ENCODE results near the gene GTF2IRD2.
"Not testable (repeated sequence)": the region's sequence is repeated elsewhere in the genome, so short reads cannot be mapped to it uniquely, and the experiment has no call there.

Gene GTF2IRD2

GRCh38 chr7:74850833-74851721 lies at the start of gene GTF2IRD2:
Gene GTF2IRD2 (minus strand): TSS chr7:74851605. CDS start chr7:74836378, 15,227 bp downstream.
- DNase-seq, result not testable (repeated sequence)

- peak; percentile 64 for DNase-seq
Measured at GRCh38 chr7:74890158-74891123, 39.0 kb upstream of the GTF2IRD2 start.

GRCh38 chr7:74889518-74890129 lies 38.2 kb upstream of the GTF2IRD2 start:
- DNase-seq, result not testable (repeated sequence)

GRCh38 chr7:74885295-74885694 lies 33.9 kb upstream of the GTF2IRD2 start:
- DNase-seq, result not testable (repeated sequence)

GRCh38 chr7:74882110-74882509 lies 30.7 kb upstream of the GTF2IRD2 start:
- not testable (repeated sequence) for DNase-seq

- not testable (repeated sequence) for DNase-seq
Measured at GRCh38 chr7:74874748-74875512, 23.5 kb upstream of the GTF2IRD2 start.

GRCh38 chr7:74874104-74874747 lies 22.8 kb upstream of the GTF2IRD2 start:
- DNase-seq, result not testable (repeated sequence)

GRCh38 chr7:74872542-74872941 lies 21.1 kb upstream of the GTF2IRD2 start:
- DNase-seq, result not testable (repeated sequence)

- DNase-seq, result not testable (repeated sequence)
Measured at GRCh38 chr7:74865777-74866176, 14.4 kb upstream of the GTF2IRD2 start.

- DNase-seq, result not testable (repeated sequence)
Measured at GRCh38 chr7:74849853-74850252, 1.6 kb downstream of the GTF2IRD2 start.

GRCh38 chr7:74830411-74830810 lies 21.0 kb downstream of the GTF2IRD2 start:
- DNase-seq, result not testable (repeated sequence)

GRCh38 chr7:74829959-74830358 lies 21.4 kb downstream of the GTF2IRD2 start:
- not testable (repeated sequence) for DNase-seq

GRCh38 chr7:74821259-74821658 lies 30.1 kb downstream of the GTF2IRD2 start:
- DNase-seq, result not testable (repeated sequence)

GRCh38 chr7:74820146-74820805 lies 31.1 kb downstream of the GTF2IRD2 start:
- DNase-seq, result not testable (repeated sequence)

- DNase-seq, result not testable (repeated sequence)
Measured at GRCh38 chr7:74815882-74816281, 35.5 kb downstream of the GTF2IRD2 start.

- not testable (repeated sequence) for DNase-seq
Measured at GRCh38 chr7:74798644-74799043, 52.8 kb downstream of the GTF2IRD2 start.

- not testable (repeated sequence) for DNase-seq
Measured at GRCh38 chr7:74797848-74798622, 53.4 kb downstream of the GTF2IRD2 start.

- not testable (repeated sequence) for DNase-seq
Measured at GRCh38 chr7:74789200-74789736, 62.1 kb downstream of the GTF2IRD2 start.

- peak; percentile 65 for DNase-seq
Measured at GRCh38 chr7:74788369-74789150, 62.8 kb downstream of the GTF2IRD2 start.

Measured in DMS 273 treated with DMSO at 0.1 percent for 48 hours (cell line).